Measurements from ENCODE around the gene LPCAT1. TPM values are rescaled to one million over a fixed set of nuclear protein-coding genes. Genes with fewer than 3 reads are reported as not detected.

The LPCAT1 gene
- total and polyA plus RNA-seq, 2 donors (not counting 3 experiments of a cell fraction or from before 2014, with no cell fraction given): 28.9 to 57.2 TPM

DNA sequence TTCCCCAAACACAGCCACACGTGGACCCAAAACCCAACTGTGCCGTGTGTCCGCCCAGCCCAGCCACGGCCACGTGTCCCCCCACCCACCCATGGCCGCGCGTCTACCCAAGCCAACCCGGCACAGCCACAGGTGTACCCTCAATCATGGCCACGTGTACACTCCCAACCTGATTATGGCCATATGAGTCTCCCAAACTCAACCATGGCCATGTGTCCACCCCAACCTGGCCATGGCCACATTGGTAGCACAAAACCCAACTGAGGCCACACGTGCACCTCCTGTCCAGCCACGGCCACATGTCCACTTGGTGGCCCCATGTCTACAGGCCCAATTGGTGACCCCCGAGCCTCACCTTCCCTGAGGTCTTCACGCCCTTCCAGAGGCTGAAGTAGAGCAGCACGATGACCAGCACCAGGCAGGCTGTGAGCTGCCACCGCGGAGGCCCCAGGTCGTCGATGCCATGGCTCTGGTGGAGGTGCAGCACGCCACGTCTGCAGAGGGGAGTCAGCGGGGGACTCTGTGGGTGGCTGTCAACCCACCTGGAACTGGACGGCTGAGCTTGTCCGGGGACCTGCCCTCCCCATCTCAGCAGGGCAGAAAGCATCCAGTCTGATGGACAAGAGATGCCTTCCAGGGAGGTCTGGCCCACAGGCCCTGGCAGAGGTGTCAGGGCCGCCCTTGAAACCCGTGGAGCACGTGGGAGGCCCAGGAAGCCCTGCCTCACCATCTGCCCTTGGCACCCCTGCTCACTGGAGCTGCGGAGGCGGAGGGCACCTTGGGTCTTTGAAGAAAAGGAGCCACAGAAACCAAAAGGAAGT is 102.0 kb downstream of the LPCAT1 start:
- Histone ChIP-seq H3K4me1 (ENCODE audit: control insufficient read depth, extremely low read depth, insufficient read depth, low read length) (no peaks in the 10 kb centered on the region), H3K27ac (ENCODE audit: insufficient read depth, low read depth, low read length) (no peak overlapping the region), H3K9me1 (replicated peaks; ENCODE audit: control insufficient read depth, extremely low read depth, insufficient read depth, low read length) (no peaks in the 10 kb centered on the region), H3K79me2 (ENCODE audit: control insufficient read depth, insufficient read depth, low read length) (no peaks in the 10 kb centered on the region), H3K9ac (replicated peaks; ENCODE audit: extremely low read depth, insufficient read depth, low read length) (no peak overlapping the region), H3K4me3 (replicated peaks in 1 of 3; ENCODE audit: insufficient read depth in 1 of 3, low read depth in 1 of 3, low read length in 3 of 3) (no peak overlapping the region), H3K36me3 (ENCODE audit: control insufficient read depth in 2 of 2, extremely low read depth in 1 of 2, insufficient read depth in 2 of 2, low read length in 2 of 2) (no peaks in the 10 kb centered on the region), H3K27me3 (ENCODE audit: control insufficient read depth in 2 of 2, insufficient read depth in 2 of 2, low read length in 2 of 2) (no peaks in the 10 kb centered on the region), H3K9me3 (replicated peaks; ENCODE audit: control insufficient read depth, insufficient read depth, low read length) (no peaks in the 10 kb centered on the region), H4K20me1 (replicated peaks; ENCODE audit: control insufficient read depth, extremely low read depth, insufficient read depth, low read length) (no peaks in the 10 kb centered on the region), H3K4me2 (ENCODE audit: insufficient read depth, low read length) (no peak overlapping the region), H2AFZ (ENCODE audit: low read depth, low read length) (no peak overlapping the region)
- dilution Hi-C loops (cut with MboI; ENCODE audit: extremely low pct_ligation_motif_present, low sequenced_read_pairs): no loop called here
- no TSS peak for BruUV-seq (replicated peaks)
- TF ChIP-seq FOS (IDR thresholded peaks at IDR 0.05; ENCODE audit: borderline replicate concordance, insufficient read depth, low read length) (no peak), JUN (IDR thresholded peaks at IDR 0.05; ENCODE audit: borderline replicate concordance, insufficient read depth, insufficient read length, low read depth) (no peak), MYC (IDR thresholded peaks at IDR 0.05; ENCODE audit: low read depth, low read length) (no peak), GATA2 (IDR thresholded peaks at IDR 0.05; ENCODE audit: insufficient read depth, insufficient read length, low read depth, low read length) (no peak), POLR2A (IDR thresholded peaks at IDR 0.05; ENCODE audit: low read depth, low read length) (no peak), EZH2 (IDR thresholded peaks at IDR 0.05; ENCODE audit: borderline replicate concordance, low read depth, low read length, severe bottlenecking) (no peak), POLR2AphosphoS5 (IDR thresholded peaks at IDR 0.05; ENCODE audit: insufficient read depth, low read depth, low read length) (no peak)
- TF ChIP-seq, protein P1, sequence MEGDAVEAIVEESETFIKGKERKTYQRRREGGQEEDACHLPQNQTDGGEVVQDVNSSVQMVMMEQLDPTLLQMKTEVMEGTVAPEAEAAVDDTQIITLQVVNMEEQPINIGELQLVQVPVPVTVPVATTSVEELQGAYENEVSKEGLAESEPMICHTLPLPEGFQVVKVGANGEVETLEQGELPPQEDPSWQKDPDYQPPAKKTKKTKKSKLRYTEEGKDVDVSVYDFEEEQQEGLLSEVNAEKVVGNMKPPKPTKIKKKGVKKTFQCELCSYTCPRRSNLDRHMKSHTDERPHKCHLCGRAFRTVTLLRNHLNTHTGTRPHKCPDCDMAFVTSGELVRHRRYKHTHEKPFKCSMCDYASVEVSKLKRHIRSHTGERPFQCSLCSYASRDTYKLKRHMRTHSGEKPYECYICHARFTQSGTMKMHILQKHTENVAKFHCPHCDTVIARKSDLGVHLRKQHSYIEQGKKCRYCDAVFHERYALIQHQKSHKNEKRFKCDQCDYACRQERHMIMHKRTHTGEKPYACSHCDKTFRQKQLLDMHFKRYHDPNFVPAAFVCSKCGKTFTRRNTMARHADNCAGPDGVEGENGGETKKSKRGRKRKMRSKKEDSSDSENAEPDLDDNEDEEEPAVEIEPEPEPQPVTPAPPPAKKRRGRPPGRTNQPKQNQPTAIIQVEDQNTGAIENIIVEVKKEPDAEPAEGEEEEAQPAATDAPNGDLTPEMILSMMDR (IDR thresholded peaks at IDR 0.05; ENCODE audit: extremely low read depth in 1 of 2, insufficient read depth in 1 of 2, low read depth in 1 of 2, low read length in 2 of 2): no peak
- TF ChIP-seq, protein P2, sequence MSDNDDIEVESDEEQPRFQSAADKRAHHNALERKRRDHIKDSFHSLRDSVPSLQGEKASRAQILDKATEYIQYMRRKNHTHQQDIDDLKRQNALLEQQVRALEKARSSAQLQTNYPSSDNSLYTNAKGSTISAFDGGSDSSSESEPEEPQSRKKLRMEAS (IDR thresholded peaks at IDR 0.05; ENCODE audit: insufficient read depth, insufficient read length): no peak
- ChIA-PET POLR2A (no interaction called here), CTCF (no interaction called here)
- no peak for FAIRE-seq
- intact Hi-C loops (cut with micrococcal nuclease): no loop called here
- no peak for DNase-seq (ENCODE audit: low read depth, low spot score)
